ENCODE results near the gene HOXB9.

The HOXB9 gene

DNA sequence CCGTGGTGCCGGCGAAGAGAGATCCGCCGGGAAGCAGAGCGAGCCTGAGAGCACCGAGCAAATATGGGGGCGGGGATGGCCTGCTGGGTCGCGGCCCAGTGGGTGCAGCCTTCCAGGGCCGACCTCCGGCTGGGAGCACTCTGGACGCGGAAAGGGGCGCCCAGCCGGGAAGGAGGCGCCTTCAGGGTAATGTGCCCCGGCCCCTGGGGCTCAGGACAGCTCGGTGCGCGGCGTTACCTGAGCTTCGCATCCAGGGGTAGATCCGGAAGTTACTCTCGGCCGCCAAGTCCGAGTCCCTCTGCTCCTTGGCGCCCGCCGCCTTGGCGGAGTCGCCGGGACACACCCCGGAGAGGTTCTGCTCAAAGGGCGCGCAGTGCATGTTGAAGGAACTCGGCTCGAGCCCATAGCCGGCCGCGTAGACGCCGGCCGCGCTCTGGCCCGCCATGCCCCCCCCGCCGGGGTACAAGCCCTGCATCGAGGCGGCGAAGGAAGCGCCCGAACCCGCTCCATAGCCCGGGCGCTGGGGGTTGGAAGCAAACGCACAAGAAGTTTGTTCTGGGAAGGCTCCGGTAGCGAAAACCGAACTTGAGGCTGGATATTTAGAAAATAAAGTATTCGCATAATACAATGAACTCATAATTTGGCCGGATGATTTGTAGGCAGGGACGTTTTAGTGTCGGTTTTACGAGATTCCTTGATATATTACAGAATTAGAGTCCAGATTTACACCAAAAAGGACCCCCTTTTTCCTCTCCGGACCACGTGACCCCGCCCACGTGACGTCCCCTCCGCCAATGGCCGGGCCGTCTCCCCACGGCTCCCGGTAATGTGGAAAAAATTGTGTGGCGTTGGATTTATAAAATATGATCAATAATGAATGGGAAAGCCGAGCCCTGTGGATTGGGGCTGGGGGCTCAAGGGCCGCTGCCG is 15.6 kb downstream of the HOXB9 start, which contains the start of gene HOXB7:
Gene HOXB7, minus strand, starts transcription at position 736 of the 930 bp plus-strand sequence. Its CDS starts 99 bp downstream, at position 637.
- DNase-seq (ENCODE audit: low spot score), result peak; percentile 36

GRCh38 chr17:48609759-48610281 is 16.3 kb downstream of the HOXB9 start:
- no peak for DNase-seq (ENCODE audit: low spot score)

DNA sequence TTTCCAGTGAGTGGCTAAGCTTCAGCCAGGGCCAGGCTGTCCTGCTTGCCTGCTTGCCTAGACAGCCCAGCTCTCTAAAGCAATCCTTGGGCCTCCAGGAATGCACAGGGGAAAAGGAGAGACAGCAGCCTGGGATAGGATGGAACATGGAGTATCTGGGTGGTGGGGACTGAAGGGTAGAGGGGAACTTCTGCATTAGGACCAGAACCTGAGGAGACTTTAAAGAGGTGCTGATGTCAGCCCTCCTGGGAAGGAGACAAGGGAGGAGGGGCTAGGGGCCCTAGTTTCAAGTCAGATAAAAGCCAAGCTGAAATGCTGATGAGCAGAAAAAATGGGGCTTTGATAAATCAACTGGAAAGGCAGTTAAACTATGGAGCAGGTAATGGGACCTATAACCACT is 17.1 kb downstream of the HOXB9 start:
- no peak for DNase-seq (ENCODE audit: low spot score)

GRCh38 chr17:48608494-48608834 is 17.7 kb downstream of the HOXB9 start:
- no peak for DNase-seq (ENCODE audit: low spot score)

- no peak for DNase-seq (ENCODE audit: low spot score)
These were observed 19.1 kb downstream of the HOXB9 start for GRCh38 chr17:48606892-48607614.

DNA sequence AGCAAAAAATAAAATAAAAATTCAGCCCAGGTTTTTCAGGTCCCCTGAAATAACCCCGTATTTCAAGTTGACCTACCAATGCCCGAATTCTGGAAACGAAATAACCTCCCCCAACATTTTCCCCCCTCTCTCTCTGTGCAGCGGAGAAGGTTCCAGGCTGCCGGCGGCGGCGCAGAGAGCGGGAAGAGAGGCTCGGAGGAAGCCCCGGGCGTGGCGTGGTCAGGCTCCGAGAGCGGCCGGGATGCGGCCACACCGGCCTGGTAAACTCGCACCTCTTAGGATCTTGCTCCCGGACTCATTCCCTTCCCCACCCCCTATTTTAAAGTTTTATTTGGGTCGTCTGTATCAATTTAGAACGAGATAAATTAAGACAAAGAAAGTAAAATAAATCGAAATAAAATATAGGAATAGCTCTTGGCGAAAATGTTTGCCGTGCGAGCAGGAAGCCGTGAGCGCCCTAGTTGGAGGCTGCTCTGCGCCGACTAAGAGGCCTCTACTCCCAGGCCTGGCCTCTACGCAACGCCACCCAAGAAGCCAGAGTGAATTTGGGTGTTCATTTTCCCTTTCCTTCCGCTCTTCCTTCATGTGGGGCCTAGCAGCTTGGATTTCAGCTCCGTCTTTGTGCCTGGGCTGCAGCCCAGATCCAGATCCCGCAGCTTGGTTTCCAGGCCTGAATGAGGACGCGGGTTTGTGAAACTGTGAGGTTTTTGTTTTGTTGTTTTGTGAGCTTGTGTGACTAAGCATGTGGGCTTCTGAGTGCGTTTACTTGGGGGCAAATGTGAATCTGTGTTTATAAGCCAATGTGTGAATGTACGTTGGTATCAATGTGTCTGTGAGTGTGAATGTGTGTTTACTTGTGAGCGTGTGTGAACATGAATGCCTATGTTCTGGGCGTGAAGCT is 19.9 kb downstream of the HOXB9 start:
- no peak for DNase-seq (ENCODE audit: low spot score)

GRCh38 chr17:48605409-48605919 is 20.7 kb downstream of the HOXB9 start:
- no peak for DNase-seq (ENCODE audit: low spot score)

- DNase-seq (ENCODE audit: low spot score), result no peak
These were observed 21.3 kb downstream of the HOXB9 start, which contains the start of gene HOXB6 for GRCh38 chr17:48604770-48605329. HOXB6 (minus strand) TSS chr17:48604986; CDS start chr17:48598150, 6,836 bp downstream.

DNA sequence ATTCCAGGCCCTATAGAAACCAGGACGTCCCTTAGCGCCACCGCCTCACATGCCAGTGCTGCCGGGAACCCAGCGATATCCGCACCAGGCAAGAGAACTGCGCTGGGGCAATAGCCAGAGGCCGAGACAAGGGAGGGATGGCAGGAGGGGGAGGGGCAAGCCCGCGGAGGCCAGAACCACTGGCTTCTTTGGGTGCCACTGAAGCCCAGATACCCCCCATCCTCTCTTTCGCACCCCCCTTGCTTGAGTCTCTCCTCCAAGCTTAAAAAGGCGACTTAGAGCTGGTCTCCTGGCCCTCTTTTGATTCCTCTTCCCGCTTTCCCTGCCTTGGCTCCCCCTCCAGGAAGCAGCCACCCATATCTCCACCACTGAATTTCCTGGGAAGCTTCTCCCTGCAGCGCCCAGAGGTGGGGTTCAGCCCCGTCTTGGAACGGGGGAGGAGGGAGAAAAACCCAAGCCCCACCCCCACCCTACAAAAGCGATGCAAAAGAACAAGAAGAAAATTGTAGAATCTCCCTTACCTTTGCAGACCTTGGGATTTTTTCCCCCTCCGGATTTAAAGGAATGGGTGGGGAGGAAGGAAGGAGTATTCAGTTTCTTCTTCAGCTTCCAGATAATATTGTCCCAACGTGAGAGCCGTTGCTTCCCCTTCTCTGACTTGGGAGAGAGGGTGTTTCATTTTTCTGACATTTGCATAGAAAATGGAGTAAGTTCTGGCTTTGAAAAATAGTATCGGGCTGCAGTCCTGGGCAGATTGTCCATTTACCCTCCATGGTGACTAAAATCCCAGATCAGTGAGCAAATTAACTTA is 22.0 kb downstream of the HOXB9 start:
- no peak for DNase-seq (ENCODE audit: low spot score)

DNA sequence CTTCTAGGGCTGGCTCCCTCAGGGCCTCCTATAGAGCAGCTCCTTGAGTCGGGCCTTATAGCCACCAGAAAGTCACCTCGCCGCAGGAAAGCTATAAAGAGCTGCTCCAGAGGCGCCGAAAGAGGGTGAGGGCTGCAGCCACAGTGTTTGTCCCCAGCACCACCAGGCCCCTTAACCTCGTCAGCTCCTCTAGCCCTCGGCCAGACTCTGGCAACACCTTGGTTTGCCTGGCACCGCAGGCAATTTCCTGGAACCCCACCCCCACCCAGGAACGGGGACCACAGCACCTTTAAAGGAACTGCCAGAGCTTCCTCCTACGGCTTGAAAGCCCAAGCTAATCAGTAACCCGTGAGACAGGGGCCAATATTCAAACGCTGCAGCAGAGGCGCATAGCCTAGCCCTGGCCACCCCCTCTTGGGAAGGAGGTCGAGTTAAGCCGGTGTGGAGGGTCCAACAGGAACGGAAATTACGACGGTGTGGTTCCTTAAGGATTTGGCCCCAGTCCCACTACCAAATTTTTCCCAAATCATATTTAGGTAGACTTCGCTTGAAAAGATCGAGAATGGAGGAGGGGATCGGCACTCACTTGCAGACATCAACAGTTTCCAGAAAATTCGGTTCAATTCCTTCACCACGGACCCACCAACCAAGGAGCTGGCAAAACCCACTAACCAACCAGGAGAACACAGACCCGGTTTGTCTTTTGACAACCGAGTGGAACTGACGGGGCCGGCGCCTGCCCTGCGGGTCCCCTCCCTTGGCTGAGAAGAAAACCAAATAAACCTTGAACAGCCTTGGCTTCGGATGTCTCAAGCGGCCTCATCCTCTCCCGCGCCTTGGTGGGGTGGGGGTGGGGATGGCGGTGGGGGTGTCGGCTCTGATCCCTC is 24.4 kb downstream of the HOXB9 start:
- DNase-seq (ENCODE audit: low spot score), result no peak

DNA sequence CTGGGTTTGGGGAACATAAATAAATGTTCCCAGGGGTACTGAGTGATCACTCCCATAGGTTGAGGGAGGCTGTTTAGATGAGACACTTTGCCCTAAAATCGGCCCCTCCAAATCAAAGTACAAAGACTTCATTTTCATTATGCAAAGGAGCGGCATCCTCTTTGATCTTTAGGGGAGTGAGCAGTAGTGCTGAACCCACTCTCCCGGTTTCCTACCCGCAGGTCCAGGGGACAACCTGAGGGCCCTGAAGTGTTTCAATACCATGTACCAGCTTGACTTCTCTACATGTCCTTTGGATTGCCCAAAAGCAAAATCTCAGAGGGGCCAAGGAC is 25.0 kb downstream of the HOXB9 start:
- DNase-seq (ENCODE audit: low spot score), result no peak

DNA sequence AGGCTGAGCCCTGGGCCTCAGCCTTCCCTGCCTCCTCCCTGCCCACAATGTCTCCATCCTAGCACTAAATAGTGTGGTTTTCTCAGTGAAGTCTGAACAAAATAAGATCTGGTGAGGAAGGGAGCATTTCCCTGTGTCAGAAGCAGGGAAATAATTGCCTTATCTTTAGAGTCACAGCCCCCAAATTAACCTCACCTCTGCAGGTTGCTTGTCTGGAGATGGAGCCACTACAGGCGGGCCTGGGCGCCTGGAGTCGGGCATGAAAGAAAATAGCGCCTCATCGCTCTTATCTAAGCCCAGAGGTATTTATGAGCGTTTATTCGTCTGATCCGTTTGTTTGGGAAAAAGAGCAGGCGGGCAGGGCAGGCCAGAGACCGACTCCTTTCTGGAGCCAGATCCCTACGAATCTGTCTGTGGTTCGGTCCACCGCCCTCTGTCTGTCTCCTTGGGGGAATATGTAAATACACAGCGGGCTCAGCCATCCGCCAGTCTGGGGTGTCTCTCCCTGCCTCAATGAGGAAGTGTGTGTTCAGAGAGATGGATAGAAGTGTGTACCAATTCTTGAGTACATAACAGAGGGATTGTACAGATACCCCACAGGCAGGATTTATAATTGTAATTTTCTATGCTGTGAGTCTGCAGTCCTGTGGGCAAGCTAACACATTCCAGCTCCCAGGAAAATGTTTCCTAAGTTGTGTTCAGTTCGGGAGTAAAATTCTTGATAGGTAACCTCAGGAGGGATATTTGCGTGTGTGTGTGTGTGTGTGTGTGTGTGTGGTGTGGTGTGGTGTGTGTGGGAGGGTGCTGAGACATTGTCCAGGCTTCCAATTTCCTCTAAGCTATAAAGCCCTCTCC is 25.7 kb downstream of the HOXB9 start:
- DNase-seq (ENCODE audit: low spot score), result no peak

DNA sequence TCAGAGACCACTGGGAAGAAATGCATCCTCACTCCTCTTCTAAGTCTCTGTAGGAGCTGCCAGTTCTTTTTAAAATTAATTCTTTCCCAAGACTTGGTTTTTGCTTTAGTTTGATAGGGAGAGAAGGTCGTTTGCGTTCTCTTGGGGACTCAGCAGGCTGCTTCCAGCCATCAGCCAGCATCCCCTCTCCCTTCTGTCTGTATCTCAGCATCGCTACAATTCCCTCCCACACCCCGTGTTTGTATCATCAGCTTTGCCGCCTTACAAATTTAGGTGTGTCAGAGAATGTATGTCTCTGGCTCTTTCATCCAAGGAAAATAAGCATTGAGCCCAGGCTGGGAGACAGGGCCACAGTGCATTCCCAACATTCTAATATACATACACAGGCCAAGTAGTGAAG is 26.8 kb downstream of the HOXB9 start:
- no peak for DNase-seq (ENCODE audit: low spot score)

- DNase-seq (ENCODE audit: low spot score), result no peak
These were observed 27.4 kb downstream of the HOXB9 start for GRCh38 chr17:48598736-48599135.

GRCh38 chr17:48597778-48598631 is 28.2 kb downstream of the HOXB9 start:
- DNase-seq (ENCODE audit: low spot score), result no peak

GRCh38 chr17:48597528-48597777 is 28.7 kb downstream of the HOXB9 start:
- DNase-seq (ENCODE audit: low spot score), result no peak

DNA sequence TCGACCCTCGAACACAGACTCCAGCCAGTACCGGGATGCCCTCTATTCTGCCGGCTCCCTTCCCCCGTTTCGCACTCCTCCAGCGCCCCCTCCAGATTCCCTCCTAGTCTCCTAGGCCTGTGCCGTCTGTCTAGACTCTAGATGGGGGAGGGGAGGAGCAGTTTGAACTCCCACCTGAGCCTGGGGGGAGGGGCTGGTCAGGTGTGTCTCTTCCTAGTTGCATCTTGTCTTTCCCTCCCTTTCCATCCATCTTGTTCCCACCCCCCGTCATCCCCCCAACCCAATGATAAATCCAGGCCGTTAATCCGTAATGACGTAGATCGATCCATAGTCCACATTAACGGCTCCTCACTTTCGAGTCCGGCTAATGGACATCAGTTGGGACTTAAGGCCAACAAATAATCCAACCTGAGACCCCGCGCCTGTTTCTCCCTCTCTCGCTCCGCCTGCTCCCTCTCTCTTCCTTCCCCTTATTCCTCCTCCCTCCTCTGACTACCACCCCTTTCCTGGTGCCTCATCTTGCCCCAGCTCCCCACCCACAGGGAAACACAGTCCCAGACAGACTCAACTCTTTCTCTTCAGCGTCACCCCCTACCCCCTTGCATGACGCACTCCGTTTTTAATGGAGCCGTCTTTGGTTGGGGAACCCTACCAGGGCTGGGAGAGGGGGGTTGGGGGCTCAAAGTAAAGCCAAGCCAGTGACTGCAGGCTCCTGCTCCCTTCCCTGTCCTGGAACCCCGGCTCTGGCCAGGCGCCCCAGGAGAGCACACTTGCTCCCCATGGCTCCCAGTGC is 29.2 kb downstream of the HOXB9 start:
- DNase-seq (ENCODE audit: low spot score), result no peak

Measured in cerebellar cortex (tissue), 1 donor.